KBM-7 (cell line): ENCODE measurements around the gene LRRC51.

Experiments used
- DNase-seq: peaks from one replicate; pipeline ENCODE4 v3.0.0-alpha.2; 2015
- in situ Hi-C: fragments of 300-500 bp; cut with MboI; formaldehyde crosslinking; loops from 2 replicates; pipeline ENCODE4 v1.14.3; 2020; ENCODE audit warnings: low sequenced_read_pairs, low pct_unique_long_range_greater_than_20kb, mixed read lengths

Gene LRRC51

DNA sequence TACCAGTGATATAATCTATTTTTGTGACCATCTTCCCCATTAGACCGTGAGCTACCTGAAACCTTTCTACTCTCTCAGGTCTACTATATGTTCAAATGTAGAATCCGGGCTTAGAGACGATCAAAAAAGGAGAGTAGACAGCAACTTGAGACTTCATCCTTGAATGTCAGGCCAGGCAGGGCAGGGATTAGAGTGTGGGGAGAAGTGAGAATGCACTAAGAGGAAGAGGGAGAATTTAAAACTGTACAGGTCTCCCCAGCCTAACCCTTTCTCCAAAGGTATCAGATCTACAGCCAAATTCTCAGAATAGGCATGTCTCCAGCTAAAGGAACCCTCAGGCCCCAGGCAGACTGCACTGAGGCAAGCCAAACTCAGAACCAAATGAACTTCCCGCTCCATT lies 21.5 kb downstream of the LRRC51 start:
- DNase-seq, result peak; percentile 16
- in situ Hi-C loops, result no loop called here

- no peak for DNase-seq
- in situ Hi-C loops, result no loop called here
Measured at GRCh38 chr11:72102631-72102945, 21.9 kb downstream of the LRRC51 start.

GRCh38 chr11:72102946-72103753 lies 22.5 kb downstream of the LRRC51 start, which contains the start of gene LAMTOR1:
LAMTOR1 (minus strand) TSS chr11:72103297; CDS start chr11:72103224, 73 bp downstream.
- DNase-seq, result peak; percentile 98
- in situ Hi-C loops, result no loop called here

DNA sequence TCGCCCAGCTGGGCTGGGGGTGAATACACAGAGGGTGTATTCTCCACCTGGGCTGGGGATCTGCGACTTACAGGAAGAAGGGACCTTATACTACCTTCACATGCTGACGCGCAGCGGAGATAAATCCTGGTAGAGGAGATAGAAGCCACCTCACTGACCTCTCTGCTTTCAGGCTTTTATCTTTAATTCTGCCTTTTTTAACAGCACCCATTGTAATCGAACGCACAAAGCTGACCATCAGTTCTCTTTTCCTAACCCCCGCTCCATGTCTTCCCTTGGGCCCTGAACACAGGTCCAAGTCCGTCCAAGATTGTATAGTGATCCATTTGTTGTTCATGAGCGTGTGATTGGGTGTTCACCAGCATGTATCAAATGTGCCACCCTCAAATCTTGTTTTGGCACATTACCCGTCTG lies 23.1 kb downstream of the LRRC51 start:
- DNase-seq, result no peak
- in situ Hi-C loops, result no loop called here

- no peak for DNase-seq
- in situ Hi-C loops, result no loop called here
Measured at GRCh38 chr11:72105888-72106287, 25.2 kb downstream of the LRRC51 start, which contains the start of gene TOMT. TOMT (plus strand) TSS chr11:72105924; CDS start chr11:72105952, 28 bp downstream.

DNA sequence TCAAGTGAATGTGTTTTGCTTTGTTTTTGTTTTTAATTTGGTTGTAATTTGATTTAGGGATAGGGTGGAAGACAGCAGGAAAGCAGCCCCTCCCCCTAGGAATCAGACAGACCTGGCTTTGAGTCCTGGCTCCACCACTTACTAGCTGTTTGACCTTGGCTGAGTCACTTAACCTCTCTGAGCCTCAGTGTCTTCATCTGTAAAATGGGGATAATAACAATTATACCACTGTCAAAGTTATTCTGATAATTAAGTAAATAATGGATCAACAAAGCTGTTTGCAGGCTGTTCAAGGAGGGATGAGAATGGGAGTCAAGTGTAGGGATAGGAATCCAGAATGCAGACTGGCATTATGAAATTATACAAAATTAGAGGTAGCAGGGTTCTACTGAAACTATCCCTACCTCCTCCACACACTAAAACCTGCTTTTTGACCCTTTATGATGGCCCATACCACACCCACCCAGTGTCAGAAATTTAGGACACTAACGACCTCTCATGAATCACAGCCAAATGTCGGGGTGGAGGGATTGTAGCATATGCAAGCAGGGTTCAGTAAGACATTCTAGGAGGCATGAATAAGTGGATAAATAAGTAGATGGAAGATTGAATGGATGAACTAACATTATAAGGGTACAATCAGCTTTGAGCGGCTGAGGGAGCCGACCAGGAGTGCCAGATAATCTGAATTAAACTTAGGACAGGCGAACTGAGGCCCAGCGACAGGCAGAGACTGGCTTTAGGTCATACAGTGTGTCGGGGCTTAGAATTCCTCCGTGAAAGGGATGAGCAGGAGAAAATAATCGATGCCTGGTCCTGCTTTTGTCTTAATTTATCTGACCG lies 30.9 kb downstream of the LRRC51 start:
- in situ Hi-C loops, result no loop called here
- DNase-seq, result no peak

DNA sequence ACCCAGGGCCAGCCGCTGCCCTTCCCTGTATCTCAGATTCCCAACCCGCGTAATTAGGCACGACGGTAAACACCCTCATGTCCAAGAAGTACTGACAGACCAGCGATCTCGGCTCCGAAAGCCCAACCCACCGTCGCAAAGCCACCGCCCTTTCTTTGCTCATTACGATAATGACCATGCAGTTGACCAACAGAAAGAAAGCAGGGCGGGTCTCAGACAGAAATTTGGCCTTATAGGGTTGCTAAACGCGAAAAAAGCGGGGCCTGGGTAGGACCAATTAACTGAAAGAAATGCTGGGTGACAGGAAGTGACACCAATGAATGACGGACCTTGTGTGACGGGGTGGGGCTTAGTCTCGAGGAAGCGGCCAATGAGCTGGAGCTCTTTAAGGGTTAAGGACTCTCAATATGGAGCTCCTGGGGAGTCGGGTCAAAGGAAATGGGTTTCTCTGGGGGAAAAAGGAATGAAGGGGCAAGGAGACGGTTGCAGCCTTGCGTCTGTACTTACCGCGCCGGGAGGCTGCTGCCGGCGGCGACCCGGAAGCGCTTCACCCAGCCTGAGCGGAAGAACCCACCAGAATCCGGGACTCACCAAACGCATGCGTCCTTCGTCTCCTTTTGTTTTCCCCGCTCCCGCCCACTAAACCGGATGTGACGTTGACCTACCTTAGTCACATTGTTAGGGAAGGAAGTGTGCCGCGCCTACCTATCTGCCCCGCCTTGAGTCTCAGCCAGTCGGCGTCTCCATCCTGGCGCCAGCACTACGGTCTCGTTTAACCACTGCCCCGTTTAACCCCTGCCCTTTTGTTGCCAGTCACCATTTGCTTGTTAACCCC lies 31.7 kb downstream of the LRRC51 start, which contains the start of gene ANAPC15:
TSS of gene ANAPC15 (minus strand) at position 553 of the 835 bp plus-strand sequence. CDS start 1,419 bp downstream, outside the sequence.
- in situ Hi-C loops, result no loop called here

GRCh38 chr11:72112978-72113808 lies 32.5 kb downstream of the LRRC51 start:
- no peak for DNase-seq
- in situ Hi-C loops, result no loop called here

More for the DNA sequence above, 31.7 kb downstream of the LRRC51 start, which contains the start of gene ANAPC15:
- DNase-seq, result peak; percentile 99

DNA sequence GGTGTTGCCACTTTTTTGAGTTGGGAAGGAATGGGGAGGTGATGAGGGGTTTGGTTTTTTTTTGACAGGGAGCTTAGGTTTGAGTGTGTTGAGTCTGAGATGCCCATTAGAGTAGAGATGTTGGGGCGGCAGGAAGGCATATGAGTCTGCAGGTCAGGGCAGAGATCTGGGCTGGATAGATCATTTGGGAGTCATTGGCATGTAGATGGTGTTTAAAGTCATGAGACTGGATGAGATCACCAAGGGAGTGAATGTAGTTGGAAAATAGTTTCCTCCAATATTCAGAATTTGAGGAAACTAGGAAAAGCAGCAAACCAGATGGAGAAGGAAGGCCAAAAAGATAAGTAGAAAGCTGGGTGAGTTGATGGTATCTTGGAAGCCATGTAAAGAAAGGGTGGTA lies 33.9 kb downstream of the LRRC51 start:
- in situ Hi-C loops, result no loop called here
- DNase-seq, result no peak

- in situ Hi-C loops, result no loop called here
- DNase-seq, result no peak
Measured at GRCh38 chr11:72116019-72116755, 35.5 kb downstream of the LRRC51 start.

- DNase-seq, result no peak
- in situ Hi-C loops, result no loop called here
Measured at GRCh38 chr11:72119198-72119597, 38.5 kb downstream of the LRRC51 start.

DNA sequence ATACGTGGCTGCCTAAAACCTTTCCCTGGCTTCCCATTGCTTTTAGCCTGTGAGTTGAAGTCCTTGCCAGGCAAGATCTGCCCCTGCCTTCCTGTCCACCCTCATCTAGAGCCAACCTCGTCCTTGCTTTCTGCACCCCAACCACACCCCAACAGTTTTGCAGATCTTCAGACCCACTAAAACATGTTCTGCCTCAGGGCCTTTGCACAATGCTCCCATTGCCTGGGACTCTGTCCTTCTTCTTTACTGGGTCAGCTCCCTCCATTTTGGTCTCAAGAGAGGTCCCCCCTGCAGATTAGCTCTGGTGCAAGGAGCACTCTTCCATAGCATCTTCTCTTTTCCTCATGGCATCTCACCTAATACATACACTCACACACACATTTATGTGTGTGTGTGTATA lies 40.3 kb downstream of the LRRC51 start:
- in situ Hi-C loops, result no loop called here
- no peak for DNase-seq

- in situ Hi-C loops, result no loop called here
- DNase-seq, result no peak
Measured at GRCh38 chr11:72122607-72123006, 42.0 kb downstream of the LRRC51 start.

GRCh38 chr11:72123117-72123653 lies 42.5 kb downstream of the LRRC51 start:
- in situ Hi-C loops, result no loop called here
- no peak for DNase-seq

GRCh38 chr11:72124046-72124445 lies 43.4 kb downstream of the LRRC51 start:
- in situ Hi-C loops, result no loop called here
- no peak for DNase-seq

- in situ Hi-C loops, result no loop called here
- DNase-seq, result no peak
Measured at GRCh38 chr11:72125956-72126355, 45.3 kb downstream of the LRRC51 start.

GRCh38 chr11:72127923-72128322 lies 47.3 kb downstream of the LRRC51 start:
- no peak for DNase-seq
- in situ Hi-C loops, result no loop called here

- no peak for DNase-seq
- in situ Hi-C loops, result no loop called here
Measured at GRCh38 chr11:72129381-72129780, 48.7 kb downstream of the LRRC51 start.
